Coronary artery (tissue), 2 donors: ENCODE results near the gene TTC9B.

Source experiments
- DNase-seq: peaks from one replicate; pipeline ENCODE4 v3.0.0-alpha.2; 2017; ENCODE audit warnings: low spot score
- H3K27ac ChIP-seq, 2 donors: fragments of 200-600 bp; sonication (generic); one replicate each; pipeline ENCODE4 v1.5.1; 2016 to 2019
- H3K4me3 ChIP-seq: fragments of 200-600 bp; sonication (generic); 2 replicates; pipeline ENCODE4 v1.5.1; 2016; ENCODE audit warnings: mild to moderate bottlenecking, moderate library complexity
- CTCF ChIP-seq: fragments of 200-600 bp; sonication (generic); IDR thresholded peaks from one replicate; pipeline ENCODE4 v1.5.1; 2019; ENCODE audit warnings: antibody characterized with exemption

Gene TTC9B

GRCh38 chr19:40217934-40218890, at the start of gene TTC9B:
Gene TTC9B, minus strand, starts transcription at chr19:40218384. Its CDS starts 3 bp downstream, at chr19:40218381.
- Histone ChIP-seq H3K27ac (no peak within 1 kb of the TSS), H3K4me3 (peak within 1 kb of the TSS; percentile 34)
- DNase-seq: no peak
- no peak for TF ChIP-seq CTCF

- DNase-seq: no peak
- Histone ChIP-seq H3K27ac (no peak overlapping the region), H3K4me3 (no peak overlapping the region)
Observed at GRCh38 chr19:40267601-40267997, 49.4 kb upstream of the TTC9B start.

GRCh38 chr19:40266912-40267600, 48.9 kb upstream of the TTC9B start:
- no peak for TF ChIP-seq CTCF
- no peak overlapping the region for H3K27ac ChIP-seq

More at GRCh38 chr19:40267601-40267997, 49.4 kb upstream of the TTC9B start:
- TF ChIP-seq CTCF: no peak

GRCh38 chr19:40266119-40266518, 47.9 kb upstream of the TTC9B start:
- TF ChIP-seq CTCF: no peak
- Histone ChIP-seq H3K27ac (peak overlapping the region in 1 of 2 donors; percentile 5), H3K4me3 (no peak overlapping the region)
- DNase-seq: no peak

More at GRCh38 chr19:40266912-40267600, 48.9 kb upstream of the TTC9B start:
- no peak for DNase-seq
- H3K4me3 ChIP-seq: no peak overlapping the region

- DNase-seq: no peak
- no peak overlapping the region for H3K4me3 ChIP-seq
- no peak for TF ChIP-seq CTCF
- H3K27ac ChIP-seq: peak overlapping the region in 1 of 2 donors; percentile 5
Observed at GRCh38 chr19:40265763-40266099, 47.5 kb upstream of the TTC9B start.

- Histone ChIP-seq H3K27ac (no peak overlapping the region), H3K4me3 (no peak overlapping the region)
- TF ChIP-seq CTCF: no peak
- no peak for DNase-seq
Observed at GRCh38 chr19:40265055-40265762, 47.0 kb upstream of the TTC9B start.
